ENCODE data around the gene SUN2.

GRCh38 chr22:38755911-38756532 lies at the start of gene SUN2:
- 0 out of 2 replicates have a peak, but pooled peaks have one; percentile 19 for TF ChIP-seq POLR2AphosphoS5 (IDR thresholded peaks at IDR 0.05; ENCODE audit: low read depth, low read length)
- no peak for TF ChIP-seq CTCF (IDR thresholded peaks at IDR 0.05)
- peak; percentile 15; the same call in 1 of the 2 replicates for TF ChIP-seq SIN3A (IDR thresholded peaks at IDR 0.05; ENCODE audit: borderline replicate concordance, insufficient read depth, low read depth, low read length)
